NCI-H128 (cell line): ENCODE measurements around the gene NKD2.
"Not testable (repeated sequence)": the region's sequence is repeated elsewhere in the genome, so short reads cannot be mapped to it uniquely, and the experiment has no call there.

Source experiments
- DNase-seq: peaks from one replicate; lab custom pipeline; 2025; ENCODE audit not compliant: unreplicated experiment; lab: John Stamatoyannopoulos, UW

The NKD2 gene, protein sequence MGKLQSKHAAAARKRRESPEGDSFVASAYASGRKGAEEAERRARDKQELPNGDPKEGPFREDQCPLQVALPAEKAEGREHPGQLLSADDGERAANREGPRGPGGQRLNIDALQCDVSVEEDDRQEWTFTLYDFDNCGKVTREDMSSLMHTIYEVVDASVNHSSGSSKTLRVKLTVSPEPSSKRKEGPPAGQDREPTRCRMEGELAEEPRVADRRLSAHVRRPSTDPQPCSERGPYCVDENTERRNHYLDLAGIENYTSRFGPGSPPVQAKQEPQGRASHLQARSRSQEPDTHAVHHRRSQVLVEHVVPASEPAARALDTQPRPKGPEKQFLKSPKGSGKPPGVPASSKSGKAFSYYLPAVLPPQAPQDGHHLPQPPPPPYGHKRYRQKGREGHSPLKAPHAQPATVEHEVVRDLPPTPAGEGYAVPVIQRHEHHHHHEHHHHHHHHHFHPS

DNA sequence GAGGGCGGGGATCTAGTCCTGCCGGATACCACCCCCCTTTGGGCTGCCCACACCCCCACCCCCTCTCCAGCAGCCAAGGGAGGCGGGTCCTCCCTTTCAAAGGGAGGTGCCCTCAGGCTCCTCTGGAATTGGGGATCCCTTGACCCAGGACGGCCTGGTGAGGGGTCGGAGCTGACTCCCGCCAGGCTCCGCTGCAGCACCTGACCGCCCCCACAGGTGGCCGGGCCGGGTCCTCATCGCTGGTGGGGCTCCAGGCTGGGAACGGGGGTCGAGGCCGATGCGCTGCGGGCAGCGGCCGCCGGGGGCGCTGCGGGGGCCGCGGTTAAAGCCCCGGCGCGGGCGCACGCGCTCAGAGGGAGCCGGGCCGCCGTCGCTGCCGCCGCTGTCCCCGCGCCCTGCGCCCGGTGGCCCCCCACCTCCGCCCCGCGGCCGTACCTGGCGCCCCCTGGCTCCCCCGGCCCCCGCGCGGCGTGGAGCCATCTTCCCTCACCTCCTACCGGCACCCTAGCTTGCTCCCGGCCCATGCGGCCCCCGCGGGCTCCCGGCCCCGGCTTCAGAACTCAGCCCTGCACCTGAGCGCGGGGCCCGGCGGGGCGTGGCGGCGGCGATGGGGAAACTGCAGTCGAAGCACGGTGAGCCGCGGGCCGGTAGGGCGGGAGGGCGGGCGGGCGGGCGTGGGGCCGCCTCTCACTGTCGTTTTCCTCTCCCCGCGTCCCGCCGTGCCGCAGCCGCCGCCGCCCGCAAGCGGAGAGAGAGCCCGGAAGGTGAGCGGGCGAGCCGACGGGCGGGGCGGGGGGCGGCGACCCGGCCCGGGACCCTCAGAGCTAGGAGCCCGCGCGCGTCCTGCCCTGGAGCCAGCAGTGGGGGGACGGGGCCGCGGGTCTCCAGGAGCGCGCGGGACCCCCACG, at the start of gene NKD2:
Gene NKD2, plus strand, starts transcription at position 352 of the 908 bp plus-strand sequence. Its CDS starts 256 bp downstream, at position 608.
- no peak for DNase-seq

DNA sequence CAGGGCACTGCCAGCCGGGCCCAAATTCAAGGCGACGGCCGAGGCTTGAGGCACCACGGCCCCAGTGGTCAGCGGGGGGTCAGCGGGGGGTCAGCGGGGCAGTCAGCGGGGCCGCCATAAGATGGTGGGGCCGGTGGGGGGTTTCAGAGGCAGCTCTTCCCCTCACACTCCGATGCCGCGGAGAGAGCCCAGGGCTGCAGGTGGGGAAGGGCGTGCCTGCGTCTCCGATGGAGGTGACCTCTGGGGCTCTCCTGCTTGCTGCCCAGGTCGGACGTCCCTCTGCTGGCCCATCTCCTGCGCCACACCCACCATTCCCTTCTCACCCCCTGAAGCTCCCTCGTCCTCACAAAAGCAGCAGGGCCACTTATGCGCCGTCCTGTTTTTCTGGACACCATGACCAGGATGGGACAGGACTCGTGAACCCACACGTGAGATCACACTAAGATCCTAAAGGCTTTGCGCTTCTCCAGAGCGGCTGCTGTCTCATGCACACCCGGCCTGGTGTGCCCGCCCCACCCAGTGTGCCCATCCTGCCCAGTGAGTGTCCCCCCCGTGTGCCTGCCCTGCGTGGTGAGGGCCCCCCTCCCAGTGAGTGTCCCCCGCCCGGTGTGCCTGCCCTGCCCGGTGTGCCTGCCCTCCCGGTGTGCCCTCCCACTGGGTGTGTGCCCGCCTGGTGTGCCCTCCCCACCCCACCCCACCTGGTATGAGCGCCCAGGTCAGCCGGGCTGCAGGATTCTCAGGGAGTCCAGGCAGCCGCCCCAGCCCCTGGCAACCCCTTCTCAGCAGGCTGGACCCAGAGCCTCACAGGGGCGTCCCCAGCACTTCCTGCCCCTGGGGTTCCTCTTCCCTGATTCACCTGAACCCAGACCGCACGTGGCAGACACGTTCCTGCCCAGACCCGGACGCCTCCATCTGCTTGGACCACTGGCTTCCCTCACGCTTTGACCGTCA, 48.7 kb upstream of the NKD2 start:
- DNase-seq: no peak

DNA sequence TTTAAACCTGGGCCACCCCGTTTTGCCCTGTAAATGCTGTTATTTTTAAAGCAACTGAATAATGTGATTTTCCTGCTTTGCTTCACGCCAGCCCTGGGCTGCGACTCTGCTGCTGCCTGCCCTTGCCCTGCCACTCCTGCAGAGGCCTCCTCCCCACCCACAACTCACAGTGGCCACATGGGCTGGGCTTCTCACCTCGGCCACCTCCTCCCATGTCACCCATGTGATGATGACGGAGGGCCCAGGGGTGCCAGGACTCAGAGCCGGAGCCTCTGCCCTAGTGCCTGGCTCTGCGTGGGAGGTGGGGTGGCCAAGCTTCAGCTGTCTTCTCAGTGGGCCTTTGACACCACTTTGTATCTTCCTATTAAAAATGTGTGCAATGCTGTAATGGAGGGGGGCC, 48.1 kb upstream of the NKD2 start:
- DNase-seq: no peak

DNA sequence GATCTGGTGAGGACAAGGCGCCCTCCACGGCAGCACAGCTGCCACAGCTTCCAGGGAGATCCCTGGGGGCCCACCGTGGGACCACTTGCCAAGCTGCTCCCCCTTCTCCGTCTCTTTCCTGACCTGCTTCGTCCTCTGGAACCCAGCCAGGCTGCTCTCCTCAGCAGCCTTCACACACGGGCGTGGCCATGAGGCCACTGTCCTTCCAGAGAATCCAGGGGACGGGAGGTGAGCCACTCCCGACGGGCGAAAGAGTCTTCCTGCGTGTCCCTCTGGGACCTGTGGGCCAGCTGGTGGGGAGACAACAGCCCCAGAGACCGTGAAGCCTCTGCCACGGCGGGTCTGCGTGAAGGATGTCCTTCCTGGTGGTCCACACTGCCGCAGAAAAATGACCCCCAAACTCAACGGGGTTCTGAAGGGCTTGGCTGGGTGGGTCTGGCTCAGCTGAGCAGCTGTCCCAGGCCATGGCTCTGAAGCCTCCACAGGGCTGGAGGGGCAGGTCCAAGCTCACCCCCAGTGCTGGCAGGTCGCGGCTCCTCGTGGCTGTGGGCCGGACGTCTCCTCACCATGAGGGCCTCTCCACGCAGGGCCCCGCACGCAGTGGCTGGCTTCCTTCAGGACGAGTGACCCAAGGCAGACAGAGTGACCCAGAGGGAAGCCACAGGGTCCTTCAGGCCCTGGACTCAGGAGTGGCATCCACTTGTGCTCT, 47.4 kb upstream of the NKD2 start:
- no peak for DNase-seq

DNA sequence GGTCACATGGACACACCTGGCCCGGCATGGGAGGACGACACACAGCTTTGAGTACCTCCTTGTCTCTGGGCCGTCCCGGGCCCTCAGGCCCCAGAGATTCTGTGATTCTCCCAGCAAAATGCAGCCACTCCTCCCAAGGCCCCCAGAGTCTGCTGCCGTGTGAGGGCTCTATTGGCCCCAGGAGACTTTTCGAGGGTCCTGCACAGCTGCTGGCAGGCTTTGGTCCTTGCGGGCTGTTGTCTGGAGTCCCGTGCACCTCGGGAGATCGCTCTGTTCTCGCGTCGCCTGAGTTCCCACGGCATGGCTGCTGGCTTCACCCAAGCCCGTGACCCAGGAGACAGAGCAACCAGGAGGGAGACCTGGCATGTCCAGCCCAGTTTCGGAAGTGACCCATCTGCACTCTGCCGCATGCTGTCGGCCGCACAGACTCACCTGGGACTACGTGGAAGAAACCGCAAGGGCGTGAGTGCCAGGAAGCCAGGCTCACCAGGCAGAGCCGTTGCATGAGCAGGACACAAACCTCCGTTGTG, 46.8 kb upstream of the NKD2 start:
- no peak for DNase-seq

DNA sequence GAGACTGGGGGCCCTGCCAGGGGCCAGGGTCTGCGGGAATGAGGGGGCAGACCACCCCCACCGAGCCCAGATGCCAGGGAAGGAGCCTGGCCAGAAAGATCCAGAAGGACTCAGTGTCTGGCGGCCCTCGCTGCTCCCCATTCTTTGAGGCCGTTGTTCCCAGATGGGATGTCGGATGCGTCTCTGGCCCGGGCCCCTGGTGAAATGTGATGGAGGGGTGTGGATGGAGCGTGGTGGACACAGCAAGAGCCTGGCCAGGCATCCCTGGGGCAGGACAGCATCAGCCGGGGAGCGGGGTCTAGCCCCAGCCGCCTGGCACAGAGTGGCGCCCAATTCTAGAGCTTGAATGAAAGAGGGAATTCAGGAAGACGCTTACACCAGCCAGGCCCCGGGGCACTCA, 46.2 kb upstream of the NKD2 start:
- no peak for DNase-seq

DNA sequence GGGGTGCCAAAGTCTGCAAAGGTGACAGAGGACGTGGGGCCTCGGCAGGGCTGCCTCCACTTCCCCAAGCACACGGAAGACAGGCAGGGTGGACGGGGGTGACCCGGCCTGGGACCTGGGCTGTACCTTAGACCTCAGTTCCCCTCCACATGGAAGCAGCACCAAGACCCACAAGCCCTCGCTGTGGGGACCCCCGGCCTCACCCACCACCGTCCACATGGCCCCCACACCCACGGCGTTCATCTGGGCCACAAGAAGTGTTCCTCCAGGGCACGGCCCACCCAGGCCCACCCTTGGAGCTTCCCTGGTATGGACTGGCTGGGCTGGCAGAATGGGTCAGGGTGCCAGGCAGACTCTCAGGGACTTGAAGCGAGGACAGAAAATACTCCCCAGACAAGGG, 45.8 kb upstream of the NKD2 start:
- no peak for DNase-seq

DNA sequence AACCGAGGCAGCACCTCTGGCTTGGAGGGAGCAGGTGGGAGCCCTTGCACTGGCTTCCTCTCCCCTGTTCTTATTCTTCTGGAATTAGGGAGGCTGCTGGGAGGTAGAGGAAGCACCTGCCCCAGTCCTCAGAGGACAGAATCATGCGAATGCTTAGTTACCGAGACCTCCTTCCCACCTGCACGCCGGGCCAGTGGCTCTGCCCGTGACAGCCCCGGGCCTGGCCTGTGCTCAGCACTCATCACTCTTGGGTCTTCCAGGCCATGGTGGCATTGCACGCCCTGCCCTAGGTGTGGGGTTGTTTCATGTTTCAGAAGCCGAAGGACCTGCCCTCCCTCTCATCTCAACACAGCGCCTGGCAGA, 45.3 kb upstream of the NKD2 start:
- DNase-seq: no peak

DNA sequence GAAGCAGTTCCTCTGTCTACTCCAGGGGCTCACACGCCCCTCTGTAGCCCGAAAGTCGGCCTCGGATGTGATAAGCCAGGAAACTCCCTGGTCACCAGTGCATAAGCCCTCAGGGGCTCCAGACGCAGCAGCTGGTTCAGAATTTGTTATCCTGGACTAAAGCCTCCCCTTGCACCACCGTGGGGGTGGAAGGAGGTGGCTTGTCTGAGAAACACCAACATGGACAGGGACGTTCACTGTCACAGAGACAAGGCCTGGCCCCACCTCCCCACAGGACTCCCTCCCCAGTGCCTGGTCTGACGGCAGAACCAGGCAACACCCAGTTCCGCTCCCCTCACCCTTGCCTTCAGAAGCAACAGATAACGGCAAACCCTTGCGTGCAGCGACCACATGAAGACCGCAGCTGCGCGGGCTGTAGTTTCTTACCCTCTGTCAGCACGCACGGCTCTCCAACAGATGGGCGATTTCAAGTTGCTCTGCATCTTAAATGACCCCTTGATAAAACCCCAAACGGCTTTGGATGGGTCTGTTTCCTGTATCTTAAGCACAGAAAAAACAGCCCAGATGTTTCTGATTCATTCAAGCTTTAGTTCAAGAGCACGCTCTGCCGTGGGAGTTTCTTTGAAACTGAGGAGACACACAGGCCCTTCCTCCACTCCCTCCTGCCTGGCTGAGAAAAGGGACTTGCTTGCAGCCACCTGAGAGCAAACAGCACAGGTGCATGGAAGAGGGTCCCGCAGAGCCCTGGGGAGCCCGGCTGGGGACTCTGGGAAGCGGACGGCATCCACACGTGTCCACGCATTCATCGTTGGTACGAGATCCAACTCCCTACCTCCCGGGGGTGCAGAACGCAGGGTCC, 44.7 kb upstream of the NKD2 start:
- no peak for DNase-seq

DNA sequence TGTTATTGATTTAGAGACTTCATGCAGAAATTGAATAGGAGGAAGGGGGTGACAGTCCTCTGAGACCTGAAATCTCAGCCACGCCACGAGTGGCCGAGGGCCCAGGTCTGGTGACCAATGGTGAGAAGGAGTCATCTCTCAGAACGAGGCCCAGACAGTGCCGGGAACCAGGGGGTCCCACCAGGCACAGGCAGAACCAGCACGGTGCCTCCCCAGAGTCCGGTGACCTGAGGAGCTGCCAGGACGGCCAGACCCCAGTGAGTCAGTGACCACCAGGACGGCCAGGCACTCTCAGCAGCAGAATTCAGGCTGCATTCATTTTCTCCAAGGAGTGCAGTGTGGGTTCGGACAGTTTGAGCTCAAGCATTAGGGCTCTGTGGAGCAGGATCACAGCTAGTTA, 43.8 kb upstream of the NKD2 start:
- DNase-seq: no peak

DNA sequence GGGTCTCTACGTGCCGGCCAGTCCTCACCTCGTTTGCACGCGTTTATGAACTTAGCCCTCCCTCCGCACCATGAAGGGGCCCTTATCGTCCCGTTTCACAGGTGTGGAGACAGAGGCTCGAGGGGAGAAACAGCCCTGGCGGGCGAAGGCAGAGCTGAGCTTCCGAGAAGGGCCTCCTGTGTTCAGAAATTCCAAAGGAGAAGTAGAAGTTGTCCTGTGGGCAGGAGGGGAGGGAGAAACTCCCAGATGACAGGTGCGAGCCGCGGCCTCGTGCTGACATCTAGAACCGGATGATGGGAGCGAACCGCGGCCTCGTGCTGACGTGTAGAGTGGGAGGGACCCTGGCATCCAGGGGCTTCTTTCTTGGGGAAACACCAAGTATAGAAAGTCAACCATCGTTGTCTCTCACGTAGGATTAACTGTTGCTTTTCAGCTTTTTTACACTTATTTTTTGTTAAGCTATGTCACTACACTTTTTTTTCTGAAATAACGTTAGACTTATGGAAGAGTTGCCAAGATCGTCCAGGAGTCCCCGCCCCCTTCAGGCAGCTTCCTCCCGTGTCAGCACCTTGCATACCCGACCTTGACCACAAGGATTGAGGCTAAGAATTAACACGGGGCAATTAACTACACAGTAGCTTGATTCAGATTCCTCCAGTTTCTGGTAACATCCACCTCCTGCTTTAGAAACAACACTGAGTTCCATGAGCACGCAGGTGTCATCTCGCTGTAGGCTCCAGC, 42.8 kb upstream of the NKD2 start:
- no peak for DNase-seq

DNA sequence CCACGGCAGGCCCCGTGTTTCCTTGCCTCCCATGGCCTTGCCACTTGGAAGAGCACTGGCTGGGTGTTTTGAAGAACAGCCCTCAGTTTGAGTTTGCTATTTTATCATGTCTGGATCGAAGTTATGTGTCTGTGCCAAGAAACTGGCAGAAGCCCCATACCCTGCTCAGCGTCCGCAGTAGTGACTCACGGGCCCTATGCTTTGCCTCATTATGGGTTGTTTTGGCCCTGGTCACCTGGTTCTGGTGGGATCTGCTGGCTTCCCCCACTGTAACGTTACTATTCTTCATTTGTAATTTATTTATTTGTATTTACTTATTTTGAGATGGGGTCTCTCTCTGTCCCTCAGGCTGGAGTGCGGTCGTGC, 42.3 kb upstream of the NKD2 start:
- DNase-seq: no peak

DNA sequence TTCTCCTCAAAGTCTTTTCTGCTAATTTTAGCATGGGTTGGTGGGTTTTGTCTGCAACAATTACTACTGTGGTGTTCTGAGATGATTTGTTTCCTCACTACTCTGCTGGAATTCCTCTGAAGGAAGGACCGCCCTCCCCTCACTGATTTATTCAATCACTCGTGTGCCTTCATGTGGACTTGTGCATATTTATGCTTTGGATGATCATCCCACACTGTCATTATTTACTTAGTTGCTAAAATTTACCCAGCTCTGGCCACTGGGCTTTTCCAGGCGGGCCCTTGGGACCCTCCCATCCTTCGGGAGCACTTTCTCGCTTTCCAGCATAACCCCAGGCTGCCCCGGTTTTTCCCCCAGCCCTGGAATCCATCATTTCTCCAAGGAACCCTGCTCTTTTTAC, 41.7 kb upstream of the NKD2 start:
- DNase-seq: no peak

DNA sequence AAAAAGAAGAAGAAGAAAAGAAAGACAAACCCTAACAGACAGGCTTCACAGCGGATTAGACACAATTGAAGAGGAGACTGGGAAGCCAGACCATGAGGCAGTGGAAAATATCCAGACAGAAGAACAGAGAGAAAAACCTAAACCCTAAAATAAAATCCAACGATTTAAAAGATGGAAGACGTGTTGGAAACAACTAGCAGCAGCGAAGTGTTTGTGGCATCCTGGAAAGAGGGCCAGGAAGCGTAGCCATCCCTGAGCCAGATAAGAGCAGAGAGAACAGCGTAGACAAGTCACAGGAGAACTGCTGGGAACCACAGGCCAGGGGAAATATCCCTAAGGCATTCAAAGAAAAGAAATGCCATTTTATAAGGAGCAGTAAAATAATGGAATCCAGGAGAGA, 39.7 kb upstream of the NKD2 start:
- DNase-seq: no peak

DNA sequence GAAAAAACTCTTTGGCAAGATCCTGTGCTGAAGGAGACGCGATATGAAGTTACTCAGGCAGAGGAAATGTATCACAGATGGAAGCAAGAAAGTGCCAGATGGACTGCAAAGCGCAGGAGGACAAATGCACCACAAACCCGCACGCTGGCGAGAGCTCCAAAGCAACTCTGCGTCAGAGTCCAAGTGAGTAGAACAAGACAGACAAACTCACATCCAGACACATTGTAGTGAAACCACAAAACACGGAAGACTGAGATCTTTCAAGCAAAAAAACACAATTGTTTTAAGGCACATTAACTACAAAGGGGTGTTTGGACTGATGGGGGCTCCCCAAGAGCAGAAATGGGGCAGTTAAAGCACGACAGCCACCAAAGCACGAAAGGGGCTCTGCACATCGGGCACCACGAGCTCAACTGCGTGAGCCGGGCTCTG, 39.2 kb upstream of the NKD2 start:
- no peak for DNase-seq

DNA sequence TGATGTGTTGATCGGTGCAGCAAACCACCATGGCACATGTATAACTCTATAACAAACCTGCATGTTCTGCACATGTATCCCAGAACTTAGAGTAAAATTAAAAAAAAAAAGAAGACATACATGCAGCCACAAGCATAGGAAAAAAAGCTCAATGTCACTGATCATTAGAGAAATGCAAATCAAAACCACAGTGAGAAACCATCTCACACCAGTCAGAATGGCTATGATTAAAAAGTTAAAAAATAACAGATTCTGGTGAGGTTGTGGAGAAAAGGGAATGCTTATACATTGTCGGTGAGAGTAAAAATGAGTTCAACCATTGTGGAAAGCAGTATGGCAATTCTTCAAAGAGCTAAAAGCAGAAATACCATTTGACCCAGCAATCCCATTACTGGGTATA, 36.0 kb upstream of the NKD2 start:
- not testable (repeated sequence) for DNase-seq

DNA sequence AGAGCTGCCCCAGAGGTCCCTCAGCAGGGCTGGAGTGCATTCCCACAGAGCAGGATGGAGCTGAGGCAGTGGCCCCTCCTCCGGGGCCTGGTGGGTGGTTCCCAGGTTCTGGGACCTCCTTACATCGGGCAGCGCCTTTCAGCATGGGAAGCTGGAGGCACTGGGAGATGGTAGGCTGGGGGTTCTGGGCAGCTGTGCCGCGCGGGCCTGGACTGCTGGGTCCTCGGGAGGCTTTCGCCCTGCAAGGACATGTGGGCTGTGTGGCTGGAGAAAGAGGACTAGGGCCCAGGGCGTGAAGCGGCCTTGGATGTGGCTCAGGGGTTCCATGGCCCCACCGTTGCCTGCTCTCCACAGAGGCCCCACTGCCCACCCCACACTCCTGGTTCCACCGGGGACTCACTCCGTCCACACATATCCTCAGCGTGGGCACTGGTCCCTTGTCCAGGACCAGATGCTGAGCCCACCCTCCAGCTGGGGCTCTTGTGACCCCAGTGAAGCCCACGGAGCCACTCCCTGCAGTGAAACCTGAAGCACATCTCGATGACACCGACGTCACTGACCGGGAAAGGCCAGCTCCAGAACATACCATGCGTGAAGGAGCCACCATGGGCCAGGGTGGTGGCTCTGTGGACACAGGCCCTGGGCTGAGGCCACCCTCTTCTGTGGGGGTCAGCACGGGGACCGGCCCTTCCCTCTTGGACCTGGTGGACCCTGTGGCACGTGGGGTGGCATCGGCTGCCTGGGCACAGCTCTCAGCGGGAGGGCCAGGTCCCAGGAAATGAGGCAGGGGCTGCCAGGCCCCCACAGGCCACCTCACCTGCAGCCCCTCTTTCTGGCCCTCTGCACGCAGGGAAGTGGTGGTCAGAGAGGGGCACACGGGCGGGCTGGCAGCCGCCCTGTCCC, 31.5 kb upstream of the NKD2 start:
- no peak for DNase-seq

DNA sequence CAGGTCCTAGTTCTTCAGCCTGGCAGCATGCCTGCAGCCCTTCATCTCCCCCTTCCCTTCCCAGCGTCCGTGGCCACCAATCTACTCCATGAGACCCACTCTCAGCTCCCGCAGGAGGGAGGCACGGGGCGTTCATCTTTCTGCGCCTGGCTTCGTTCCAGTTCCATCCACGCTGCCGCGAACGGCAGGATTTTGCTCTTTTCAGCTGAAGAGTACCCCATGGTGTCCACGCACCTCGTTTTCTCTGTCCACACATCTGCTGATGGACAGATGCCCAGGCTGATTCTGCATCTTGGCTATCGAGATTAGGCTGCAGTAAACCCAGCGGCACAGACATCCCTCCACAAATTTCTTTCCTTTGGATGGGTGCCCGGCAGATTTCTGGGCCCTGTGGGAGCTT, 30.5 kb upstream of the NKD2 start:
- peak; percentile 15 for DNase-seq
